GM10266 (cell line): Measurements from ENCODE around the gene METTL1.
"Not testable (repeated sequence)": the region's sequence is repeated elsewhere in the genome, so short reads cannot be mapped to it uniquely, and the experiment has no call there.

ENCODE experiments used
- DNase-seq: peaks from one replicate; pipeline ENCODE4 v3.0.0; 2012; ENCODE audit errors: extremely low spot score
- CTCF ChIP-seq: IDR thresholded peaks from 2 replicates; pipeline ENCODE4 v1.5.1; 2012; ENCODE audit warnings: mild to moderate bottlenecking, low read depth; ENCODE audit not compliant: control insufficient read depth, insufficient read depth; ENCODE audit errors: missing control alignments

METTL1 gene

GRCh38 chr12:57725851-57726150 is 46.1 kb downstream of the METTL1 start:
- peak; percentile 37 for DNase-seq
- no peak for TF ChIP-seq CTCF

GRCh38 chr12:57724936-57725740 is 46.8 kb downstream of the METTL1 start:
- TF ChIP-seq CTCF = no peak
- no peak for DNase-seq

GRCh38 chr12:57724003-57724935 is 47.6 kb downstream of the METTL1 start:
- DNase-seq = peak; percentile 20

GRCh38 chr12:57723630-57723962 is 48.3 kb downstream of the METTL1 start:
- no peak for TF ChIP-seq CTCF
- peak; percentile 16 for DNase-seq

More at GRCh38 chr12:57724003-57724935, 47.6 kb downstream of the METTL1 start:
- TF ChIP-seq CTCF = no peak

- no peak for TF ChIP-seq CTCF
- no peak for DNase-seq
These were observed 48.9 kb downstream of the METTL1 start for GRCh38 chr12:57722716-57723629.

GRCh38 chr12:57721846-57722608 is 49.9 kb downstream of the METTL1 start:
- DNase-seq = not testable (repeated sequence)
